ENCODE results near the gene RRAGD. TPM values are rescaled to one million over a fixed set of nuclear protein-coding genes. Genes with fewer than 3 reads are reported as not detected.

The RRAGD gene
- total RNA-seq (2022) (1.3 and 1.7 TPM in 2 replicates), Bru-seq, nascent RNA (percentile 26 among the genes with signal in this experiment), BruChase-seq, experiment 1, labeled RNA remaining after a 6-hour chase (percentile 24 among the genes with signal in this experiment), BruChase-seq, experiment 2, labeled RNA remaining after a 2-hour chase (percentile 22 among the genes with signal in this experiment)
- long read RNA-seq, full-length matches to known transcripts: 1 of 1 reads
- long read RNA-seq, partial matches to known transcripts: 0 of 1 reads
- long read RNA-seq, other reads (novel, unspliced or antisense): 0 of 1 reads

- Mint-ChIP-seq H3K4me3 (ENCODE audit: low read depth, unreplicated experiment) (peak within 1 kb of the TSS; percentile 78), H3K9me3 (ENCODE audit: low read depth, unreplicated experiment) (no peaks in the 10 kb centered on the region), H3K4me1 (ENCODE audit: low read depth, unreplicated experiment) (no peaks in the 10 kb centered on the region), H3K36me3 (ENCODE audit: insufficient read depth, unreplicated experiment) (peaks cover 7% of the 10 kb centered on the region), H3K27ac (ENCODE audit: unreplicated experiment) (no peak within 1 kb of the TSS), H3K27me3 (ENCODE audit: unreplicated experiment) (peaks cover 63% of the 10 kb centered on the region)
- intact Hi-C loops (cut with micrococcal nuclease; ENCODE audit: unreplicated experiment): no loop called here
- no TSS peak for BruUV-seq (replicated peaks)
- TF ChIP-seq CTCF (IDR thresholded peaks at IDR 0.05; ENCODE audit: unreplicated experiment): no peak
- CTCF ChIA-PET: interaction anchor here (0.8 to 1.0 kb wide), 2 partner anchors 10 to 16 kb away, joined by 3 to 4 read pairs; no protein-coding TSS in a partner anchor
- DNase-seq: peak; percentile 54
Observed at GRCh38 chr6:89412071-89413005, at the start of gene RRAGD. Gene RRAGD, minus strand, starts transcription at chr6:89412273. Its CDS starts 280 bp downstream, at chr6:89411993.

- Mint-ChIP-seq H3K4me3 (ENCODE audit: low read depth, unreplicated experiment) (no peak overlapping the region), H3K27ac (ENCODE audit: unreplicated experiment) (no peak overlapping the region), H3K9me3 (ENCODE audit: low read depth, unreplicated experiment) (peaks cover 1% of the 10 kb centered on the region), H3K36me3 (ENCODE audit: insufficient read depth, unreplicated experiment) (no peaks in the 10 kb centered on the region), H3K27me3 (ENCODE audit: unreplicated experiment) (no peaks in the 10 kb centered on the region), H3K4me1 (ENCODE audit: low read depth, unreplicated experiment) (no peaks in the 10 kb centered on the region)
- no TSS peak for BruUV-seq (replicated peaks)
- CTCF ChIA-PET: interaction anchor here (0.7 kb wide), 1 partner anchor 8 kb away, joined by 3 read pairs; no protein-coding TSS in a partner anchor
- intact Hi-C loops (cut with micrococcal nuclease; ENCODE audit: unreplicated experiment): no loop called here
- DNase-seq: no peak
- TF ChIP-seq CTCF (IDR thresholded peaks at IDR 0.05; ENCODE audit: unreplicated experiment): no peak
Observed at GRCh38 chr6:89460713-89461112, 48.6 kb upstream of the RRAGD start.

GRCh38 chr6:89459501-89459900 is 47.4 kb upstream of the RRAGD start:
- Mint-ChIP-seq H3K9me3 (ENCODE audit: low read depth, unreplicated experiment) (peaks cover 3% of the 10 kb centered on the region), H3K27ac (ENCODE audit: unreplicated experiment) (no peak overlapping the region), H3K27me3 (ENCODE audit: unreplicated experiment) (no peaks in the 10 kb centered on the region), H3K4me3 (ENCODE audit: low read depth, unreplicated experiment) (no peak overlapping the region), H3K36me3 (ENCODE audit: insufficient read depth, unreplicated experiment) (no peaks in the 10 kb centered on the region), H3K4me1 (ENCODE audit: low read depth, unreplicated experiment) (no peaks in the 10 kb centered on the region)
- BruUV-seq (replicated peaks): no TSS peak
- no peak for TF ChIP-seq CTCF (IDR thresholded peaks at IDR 0.05; ENCODE audit: unreplicated experiment)
- DNase-seq: no peak
- intact Hi-C loops (cut with micrococcal nuclease; ENCODE audit: unreplicated experiment): no loop called here
- CTCF ChIA-PET: no interaction called here

GRCh38 chr6:89458704-89459103 is 46.6 kb upstream of the RRAGD start:
- TF ChIP-seq CTCF (IDR thresholded peaks at IDR 0.05; ENCODE audit: unreplicated experiment): no peak
- Mint-ChIP-seq H3K4me1 (ENCODE audit: low read depth, unreplicated experiment) (no peaks in the 10 kb centered on the region), H3K9me3 (ENCODE audit: low read depth, unreplicated experiment) (peaks cover 3% of the 10 kb centered on the region), H3K27me3 (ENCODE audit: unreplicated experiment) (no peaks in the 10 kb centered on the region), H3K27ac (ENCODE audit: unreplicated experiment) (no peak overlapping the region), H3K36me3 (ENCODE audit: insufficient read depth, unreplicated experiment) (no peaks in the 10 kb centered on the region), H3K4me3 (ENCODE audit: low read depth, unreplicated experiment) (no peak overlapping the region)
- DNase-seq: no peak
- intact Hi-C loops (cut with micrococcal nuclease; ENCODE audit: unreplicated experiment): no loop called here
- CTCF ChIA-PET: no interaction called here
- no TSS peak for BruUV-seq (replicated peaks)

Data from Calu3 (cell line).